ENCODE results near the gene EPGN.

DNA sequence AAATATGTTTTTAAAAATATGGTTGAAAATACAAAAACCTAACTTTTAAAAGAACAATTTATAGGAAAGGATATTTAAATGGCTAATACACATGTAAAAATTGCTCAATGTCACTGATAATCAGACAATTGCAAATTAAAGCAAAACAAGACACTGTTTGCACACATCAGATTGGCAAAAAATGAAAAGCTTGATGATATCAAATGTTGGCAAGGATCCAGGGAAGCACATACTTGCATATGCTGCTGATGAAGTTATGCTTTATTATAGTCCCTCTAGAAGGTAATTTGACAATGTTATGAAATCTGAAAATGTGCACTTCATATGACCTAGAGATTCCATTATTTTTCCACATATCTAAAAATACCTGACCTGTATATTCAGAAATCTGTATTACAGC lies 45.7 kb upstream of the EPGN start:
- TF ChIP-seq, protein P1, sequence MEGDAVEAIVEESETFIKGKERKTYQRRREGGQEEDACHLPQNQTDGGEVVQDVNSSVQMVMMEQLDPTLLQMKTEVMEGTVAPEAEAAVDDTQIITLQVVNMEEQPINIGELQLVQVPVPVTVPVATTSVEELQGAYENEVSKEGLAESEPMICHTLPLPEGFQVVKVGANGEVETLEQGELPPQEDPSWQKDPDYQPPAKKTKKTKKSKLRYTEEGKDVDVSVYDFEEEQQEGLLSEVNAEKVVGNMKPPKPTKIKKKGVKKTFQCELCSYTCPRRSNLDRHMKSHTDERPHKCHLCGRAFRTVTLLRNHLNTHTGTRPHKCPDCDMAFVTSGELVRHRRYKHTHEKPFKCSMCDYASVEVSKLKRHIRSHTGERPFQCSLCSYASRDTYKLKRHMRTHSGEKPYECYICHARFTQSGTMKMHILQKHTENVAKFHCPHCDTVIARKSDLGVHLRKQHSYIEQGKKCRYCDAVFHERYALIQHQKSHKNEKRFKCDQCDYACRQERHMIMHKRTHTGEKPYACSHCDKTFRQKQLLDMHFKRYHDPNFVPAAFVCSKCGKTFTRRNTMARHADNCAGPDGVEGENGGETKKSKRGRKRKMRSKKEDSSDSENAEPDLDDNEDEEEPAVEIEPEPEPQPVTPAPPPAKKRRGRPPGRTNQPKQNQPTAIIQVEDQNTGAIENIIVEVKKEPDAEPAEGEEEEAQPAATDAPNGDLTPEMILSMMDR (tag by site-specific recombination; IDR thresholded peaks at IDR 0.05): no peak
- TF ChIP-seq ZNF837 (tag by site-specific recombination; IDR thresholded peaks at IDR 0.05): no peak
- TF ChIP-seq, protein P2, sequence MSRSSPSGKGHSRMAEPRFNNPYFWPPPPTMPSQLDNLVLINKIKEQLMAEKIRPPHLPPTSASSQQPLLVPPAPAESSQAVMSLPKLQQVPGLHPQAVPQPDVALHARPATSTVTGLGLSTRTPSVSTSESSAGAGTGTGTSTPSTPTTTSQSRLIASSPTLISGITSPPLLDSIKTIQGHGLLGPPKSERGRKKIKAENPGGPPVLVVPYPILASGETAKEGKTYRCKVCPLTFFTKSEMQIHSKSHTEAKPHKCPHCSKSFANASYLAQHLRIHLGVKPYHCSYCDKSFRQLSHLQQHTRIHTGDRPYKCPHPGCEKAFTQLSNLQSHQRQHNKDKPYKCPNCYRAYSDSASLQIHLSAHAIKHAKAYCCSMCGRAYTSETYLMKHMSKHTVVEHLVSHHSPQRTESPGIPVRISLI (tag by site-specific recombination; IDR thresholded peaks at IDR 0.05): no peak

Data from HEK293 (cell line).